Neural cell (in vitro differentiated cells): Measurements from ENCODE around the gene ATP2B2. TPM values are rescaled to one million over a fixed set of nuclear protein-coding genes. Genes with fewer than 3 reads are reported as not detected.

Source experiments
- H2AFZ ChIP-seq: fragments of 200-600, 300-800 bp; sonication (generic), shearing (Covaris generic); 2 replicates; pipeline ENCODE4 v1.6.0; 2014; ENCODE audit warnings: low read depth, mild to moderate bottlenecking, antibody characterized with exemption, low read length, moderate library complexity
- H3F3A ChIP-seq: fragments of 200-600 bp; shearing (Covaris generic); 2 replicates; pipeline ENCODE4 v1.6.1; 2016; ENCODE audit warnings: mild to moderate bottlenecking, moderate library complexity, mixed read lengths, antibody characterized with exemption, low read length; ENCODE audit not compliant: insufficient read depth, poor library complexity, severe bottlenecking
- H3K27ac ChIP-seq: fragments of 200-600, 300-800 bp; sonication (generic), shearing (Covaris generic); 2 replicates; pipeline ENCODE4 v1.5.1; 2014; ENCODE audit warnings: mild to moderate bottlenecking, low read length, moderate library complexity
- H3K27me3 ChIP-seq: fragments of 300-800, 200-600 bp; sonication (generic), shearing (Covaris generic); 2 replicates; pipeline ENCODE4 v1.6.0; 2014; ENCODE audit warnings: mild to moderate bottlenecking, low read depth, low read length, moderate library complexity; ENCODE audit not compliant: insufficient read depth
- H3K36me3 ChIP-seq: fragments of 300-800, 200-600 bp; sonication (generic), shearing (Covaris generic); 2 replicates; pipeline ENCODE4 v1.5.1; 2014; ENCODE audit warnings: mild to moderate bottlenecking, antibody characterized with exemption, low read length, moderate library complexity; ENCODE audit not compliant: insufficient read depth
- H3K4me2 ChIP-seq: fragments of 300-800, 200-600 bp; sonication (generic), shearing (Covaris generic); 2 replicates; pipeline ENCODE4 v1.6.0; 2014; ENCODE audit warnings: mild to moderate bottlenecking, low read length
- H3K4me3 ChIP-seq: fragments of 300-800, 200-600 bp; sonication (generic), shearing (Covaris generic); 2 replicates; pipeline ENCODE4 v1.5.1; 2014; ENCODE audit warnings: mild to moderate bottlenecking, low read length, moderate library complexity
- H3K79me2 ChIP-seq: fragments of 200-600 bp; shearing (Covaris generic); replicated peaks from 2 replicates; pipeline ENCODE4 v1.6.0; 2014; ENCODE audit warnings: mild to moderate bottlenecking, low read length, moderate library complexity; ENCODE audit not compliant: insufficient read depth
- H3K9ac ChIP-seq: fragments of 300-800, 200-600 bp; sonication (generic), shearing (Covaris generic); 2 replicates; pipeline ENCODE4 v1.6.1; 2016; ENCODE audit warnings: mild to moderate bottlenecking, low read length, mixed read lengths
- H3K9me2 ChIP-seq: fragments of 200-600 bp; shearing (Covaris generic); 2 replicates; pipeline ENCODE4 v1.6.1; 2016; ENCODE audit warnings: mild to moderate bottlenecking, low read length, mixed read lengths; ENCODE audit not compliant: insufficient read depth
- H3K9me3 ChIP-seq: fragments of 200-600, 300-800 bp; sonication (generic), shearing (Covaris generic); 2 replicates; pipeline ENCODE4 v1.6.1; 2016; ENCODE audit warnings: mild to moderate bottlenecking, mixed run types, low read length, moderate library complexity, mixed read lengths
- H4K20me1 ChIP-seq: fragments of 200-600 bp; shearing (Covaris generic); 2 replicates; pipeline ENCODE4 v1.6.1; 2016; ENCODE audit warnings: mild to moderate bottlenecking, mixed run types; ENCODE audit not compliant: insufficient read depth
- EP300 ChIP-seq: fragments of 450-650 bp; conservative IDR thresholded peaks from 2 replicates; pipeline ENCODE4 v1.6.1; 2014; ENCODE audit warnings: antibody characterized with exemption, mild to moderate bottlenecking, moderate library complexity; ENCODE audit not compliant: poor library complexity, severe bottlenecking
- EZH2 ChIP-seq: fragments of 200-600, 300-800 bp; shearing (Covaris generic), sonication (generic); IDR thresholded peaks from 2 replicates; pipeline ENCODE4 v1.6.1; 2014; ENCODE audit warnings: antibody characterized with exemption, low read length, borderline replicate concordance, mild to moderate bottlenecking; ENCODE audit not compliant: insufficient read depth, poor library complexity, severe bottlenecking
- MXI1 ChIP-seq: fragments of 450-650 bp; conservative IDR thresholded peaks from 2 replicates; pipeline ENCODE4 v1.6.1; 2014; ENCODE audit warnings: antibody characterized with exemption, mild to moderate bottlenecking; ENCODE audit not compliant: poor library complexity, severe bottlenecking
- POLR2AphosphoS5 ChIP-seq: IDR thresholded peaks from 2 replicates; pipeline ENCODE4 v1.6.1; 2012
- RAD21 ChIP-seq: fragments of 450-650 bp; conservative IDR thresholded peaks from 2 replicates; pipeline ENCODE4 v1.6.1; 2014; ENCODE audit warnings: antibody characterized with exemption, mild to moderate bottlenecking, moderate library complexity
- SMC3 ChIP-seq: fragments of 450-650 bp; conservative IDR thresholded peaks from 2 replicates; pipeline ENCODE4 v1.6.1; 2014; ENCODE audit warnings: antibody characterized with exemption, mild to moderate bottlenecking, moderate library complexity; ENCODE audit not compliant: poor library complexity
- TAF1 ChIP-seq: IDR thresholded peaks from 2 replicates; pipeline ENCODE4 v1.6.1; 2012; ENCODE audit warnings: low read depth
- polyA plus RNA-seq: library from polyadenylated mRNA; depleted of rRNA; stranded (reverse); fragments of >200 nt; gene quantifications from 2 replicates; pipeline ENCODE4 v1.2.3, GENCODE V29; 2014
- TF ChIP-seq, protein P1 (sequence below): fragments of 450-650 bp; IDR thresholded peaks from 2 replicates; pipeline ENCODE4 v1.5.1; 2014; ENCODE audit warnings: antibody characterized with exemption, mild to moderate bottlenecking, moderate library complexity; ENCODE audit not compliant: poor library complexity, severe bottlenecking
- TF ChIP-seq, protein P2 (sequence below): IDR thresholded peaks from 2 replicates; pipeline ENCODE4 v1.6.1; 2012; ENCODE audit warnings: borderline replicate concordance

ATP2B2 gene
- polyA plus RNA-seq, 1 donor from 2014 or later = 8.3 TPM

DNA sequence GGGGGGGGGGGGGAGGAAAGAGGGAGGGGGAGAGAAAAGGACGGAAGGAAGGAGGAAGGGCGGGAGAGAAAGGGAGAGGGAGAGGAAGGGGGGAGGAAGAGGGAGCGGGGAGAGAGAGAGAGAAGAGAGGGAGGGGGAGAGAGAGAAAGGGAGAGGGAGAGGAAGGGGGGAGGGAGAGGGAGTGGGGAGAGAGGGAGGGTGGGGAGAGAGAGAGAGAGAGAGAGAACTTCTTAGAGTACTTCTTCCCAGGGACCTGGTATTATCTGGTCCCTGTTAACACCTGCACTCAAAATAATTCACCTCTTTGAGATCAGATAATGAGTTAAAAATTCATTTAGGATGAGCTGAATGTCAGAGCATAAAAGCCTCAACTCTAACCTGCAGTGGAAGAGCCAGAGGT, 185.6 kb downstream of the ATP2B2 start:
- Histone ChIP-seq H3K9ac (peak overlapping the region; percentile 88), H3K36me3 (no peaks in the 10 kb centered on the region), H3K79me2 (peaks cover 18% of the 10 kb centered on the region)

DNA sequence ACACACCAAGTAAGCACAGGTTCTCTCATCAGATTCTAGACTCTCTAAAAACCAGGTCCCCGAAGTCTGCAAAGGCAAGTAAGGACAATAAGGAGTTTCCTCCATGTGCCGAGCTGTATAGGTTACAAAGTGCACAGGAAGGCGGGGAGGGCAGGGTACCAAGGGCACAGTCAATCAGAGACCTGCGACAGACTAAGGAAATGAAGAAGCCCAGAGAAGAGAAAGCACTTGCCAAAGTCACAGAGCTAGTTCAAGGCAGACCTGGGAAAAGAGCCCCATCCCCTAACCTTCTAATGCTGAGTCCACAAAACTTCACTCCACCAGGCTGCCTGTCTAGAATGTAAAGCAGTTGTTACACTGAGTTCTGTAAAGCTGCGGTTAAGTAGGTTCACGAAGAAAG, 186.1 kb downstream of the ATP2B2 start:
- Histone ChIP-seq H3K79me2 (peaks cover 18% of the 10 kb centered on the region), H2AFZ (no peak overlapping the region), H3K9me2 (no peaks in the 10 kb centered on the region), H3K27ac (no peak overlapping the region), H3K36me3 (no peaks in the 10 kb centered on the region), H3K27me3 (no peaks in the 10 kb centered on the region), H3F3A (no peaks in the 10 kb centered on the region), H4K20me1 (no peaks in the 10 kb centered on the region), H3K9ac (no peak overlapping the region), H3K4me2 (no peak overlapping the region), H3K4me3 (peak overlapping the region; percentile 87), H3K9me3 (no peaks in the 10 kb centered on the region)
- TF ChIP-seq MXI1 (no peak), POLR2AphosphoS5 (no peak), EZH2 (no peak), SMC3 (no peak), RAD21 (no peak), EP300 (no peak), TAF1 (no peak)
- TF ChIP-seq, protein P1, sequence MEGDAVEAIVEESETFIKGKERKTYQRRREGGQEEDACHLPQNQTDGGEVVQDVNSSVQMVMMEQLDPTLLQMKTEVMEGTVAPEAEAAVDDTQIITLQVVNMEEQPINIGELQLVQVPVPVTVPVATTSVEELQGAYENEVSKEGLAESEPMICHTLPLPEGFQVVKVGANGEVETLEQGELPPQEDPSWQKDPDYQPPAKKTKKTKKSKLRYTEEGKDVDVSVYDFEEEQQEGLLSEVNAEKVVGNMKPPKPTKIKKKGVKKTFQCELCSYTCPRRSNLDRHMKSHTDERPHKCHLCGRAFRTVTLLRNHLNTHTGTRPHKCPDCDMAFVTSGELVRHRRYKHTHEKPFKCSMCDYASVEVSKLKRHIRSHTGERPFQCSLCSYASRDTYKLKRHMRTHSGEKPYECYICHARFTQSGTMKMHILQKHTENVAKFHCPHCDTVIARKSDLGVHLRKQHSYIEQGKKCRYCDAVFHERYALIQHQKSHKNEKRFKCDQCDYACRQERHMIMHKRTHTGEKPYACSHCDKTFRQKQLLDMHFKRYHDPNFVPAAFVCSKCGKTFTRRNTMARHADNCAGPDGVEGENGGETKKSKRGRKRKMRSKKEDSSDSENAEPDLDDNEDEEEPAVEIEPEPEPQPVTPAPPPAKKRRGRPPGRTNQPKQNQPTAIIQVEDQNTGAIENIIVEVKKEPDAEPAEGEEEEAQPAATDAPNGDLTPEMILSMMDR = no peak
- TF ChIP-seq, protein P2, sequence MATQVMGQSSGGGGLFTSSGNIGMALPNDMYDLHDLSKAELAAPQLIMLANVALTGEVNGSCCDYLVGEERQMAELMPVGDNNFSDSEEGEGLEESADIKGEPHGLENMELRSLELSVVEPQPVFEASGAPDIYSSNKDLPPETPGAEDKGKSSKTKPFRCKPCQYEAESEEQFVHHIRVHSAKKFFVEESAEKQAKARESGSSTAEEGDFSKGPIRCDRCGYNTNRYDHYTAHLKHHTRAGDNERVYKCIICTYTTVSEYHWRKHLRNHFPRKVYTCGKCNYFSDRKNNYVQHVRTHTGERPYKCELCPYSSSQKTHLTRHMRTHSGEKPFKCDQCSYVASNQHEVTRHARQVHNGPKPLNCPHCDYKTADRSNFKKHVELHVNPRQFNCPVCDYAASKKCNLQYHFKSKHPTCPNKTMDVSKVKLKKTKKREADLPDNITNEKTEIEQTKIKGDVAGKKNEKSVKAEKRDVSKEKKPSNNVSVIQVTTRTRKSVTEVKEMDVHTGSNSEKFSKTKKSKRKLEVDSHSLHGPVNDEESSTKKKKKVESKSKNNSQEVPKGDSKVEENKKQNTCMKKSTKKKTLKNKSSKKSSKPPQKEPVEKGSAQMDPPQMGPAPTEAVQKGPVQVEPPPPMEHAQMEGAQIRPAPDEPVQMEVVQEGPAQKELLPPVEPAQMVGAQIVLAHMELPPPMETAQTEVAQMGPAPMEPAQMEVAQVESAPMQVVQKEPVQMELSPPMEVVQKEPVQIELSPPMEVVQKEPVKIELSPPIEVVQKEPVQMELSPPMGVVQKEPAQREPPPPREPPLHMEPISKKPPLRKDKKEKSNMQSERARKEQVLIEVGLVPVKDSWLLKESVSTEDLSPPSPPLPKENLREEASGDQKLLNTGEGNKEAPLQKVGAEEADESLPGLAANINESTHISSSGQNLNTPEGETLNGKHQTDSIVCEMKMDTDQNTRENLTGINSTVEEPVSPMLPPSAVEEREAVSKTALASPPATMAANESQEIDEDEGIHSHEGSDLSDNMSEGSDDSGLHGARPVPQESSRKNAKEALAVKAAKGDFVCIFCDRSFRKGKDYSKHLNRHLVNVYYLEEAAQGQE = no peak

More for the DNA sequence above, 185.6 kb downstream of the ATP2B2 start:
- TF ChIP-seq EP300 = no peak
- Histone ChIP-seq H3K4me3 (peak overlapping the region; percentile 87), H3K27ac (no peak overlapping the region), H3K9me2 (no peaks in the 10 kb centered on the region), H3K9me3 (no peaks in the 10 kb centered on the region), H3F3A (no peaks in the 10 kb centered on the region), H4K20me1 (no peaks in the 10 kb centered on the region), H3K4me2 (peak overlapping the region; percentile 99), H2AFZ (no peak overlapping the region), H3K27me3 (no peaks in the 10 kb centered on the region)

DNA sequence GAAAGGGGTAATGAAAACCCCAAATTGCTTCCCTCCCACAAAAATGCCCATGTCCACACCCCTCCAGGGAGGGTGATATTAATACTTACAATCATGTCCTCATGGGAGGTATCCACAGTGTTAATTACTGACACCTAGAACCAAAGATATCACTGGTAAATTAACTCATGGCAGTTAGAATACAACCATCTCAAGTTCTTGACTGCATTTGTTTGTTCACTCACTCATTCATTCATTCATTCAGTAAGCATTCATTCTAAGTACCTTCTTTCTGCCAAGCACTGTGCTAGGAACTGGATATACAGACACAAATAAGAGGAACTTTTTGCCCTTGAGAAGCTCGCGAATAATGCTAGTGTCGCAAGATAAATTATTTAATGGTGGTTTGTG, 187.4 kb downstream of the ATP2B2 start:
- Histone ChIP-seq H4K20me1 (no peaks in the 10 kb centered on the region), H3K9me3 (no peaks in the 10 kb centered on the region), H3K9ac (no peak overlapping the region), H3K36me3 (no peaks in the 10 kb centered on the region), H3F3A (no peaks in the 10 kb centered on the region), H3K79me2 (peaks cover 18% of the 10 kb centered on the region), H3K27ac (no peak overlapping the region), H3K9me2 (no peaks in the 10 kb centered on the region), H3K4me3 (no peak overlapping the region), H3K27me3 (no peaks in the 10 kb centered on the region), H3K4me2 (no peak overlapping the region), H2AFZ (no peak overlapping the region)
- TF ChIP-seq SMC3 (no peak), EZH2 (no peak), EP300 (no peak), POLR2AphosphoS5 (no peak), TAF1 (no peak), MXI1 (no peak), RAD21 (no peak)
- TF ChIP-seq, protein P2 = no peak
- TF ChIP-seq, protein P1 = no peak
